SK-N-SH (cell line): ENCODE results near the gene USP30.

Experiments used
- CTCF ChIP-seq: fragments of 200-600 bp; sonication (generic); IDR thresholded peaks from 2 replicates; pipeline ENCODE4 v1.6.1; 2017; ENCODE audit warnings: antibody characterized with exemption, mild to moderate bottlenecking, moderate library complexity
- ELF1 ChIP-seq: IDR thresholded peaks from 2 replicates; pipeline ENCODE4 v1.4.0; 2012
- EZH2phosphoT487 ChIP-seq: fragments of 200-600 bp; sonication (generic); IDR thresholded peaks from 2 replicates; pipeline ENCODE4 v1.6.1; 2017; ENCODE audit warnings: low read depth, mixed run types, mild to moderate bottlenecking, antibody characterized with exemption, moderate library complexity, borderline replicate concordance
- FOXJ3 ChIP-seq: sonication (generic); formaldehyde crosslinking; IDR thresholded peaks from 2 replicates; pipeline ENCODE4 v1.5.1; 2020; ENCODE audit warnings: mild to moderate bottlenecking, missing genetic modification reagents
- MAX ChIP-seq: IDR thresholded peaks from 2 replicates; pipeline ENCODE4 v1.4.0; 2012; ENCODE audit warnings: low read depth
- NFIC ChIP-seq: IDR thresholded peaks from 2 replicates; pipeline ENCODE4 v1.4.0; 2012; ENCODE audit warnings: borderline replicate concordance
- POLR2AphosphoS5 ChIP-seq: IDR thresholded peaks from 2 replicates; pipeline ENCODE4 v1.6.1; 2012; ENCODE audit warnings: low read depth, low read length
- USF1 ChIP-seq: IDR thresholded peaks from 2 replicates; pipeline ENCODE4 v1.4.0; 2012; ENCODE audit warnings: low read depth, borderline replicate concordance
- YY1 ChIP-seq: IDR thresholded peaks from 2 replicates; pipeline ENCODE4 v1.4.0; 2012; ENCODE audit warnings: low read depth, mild to moderate bottlenecking

GRCh38 chr12:109074866-109075265 lies 22.5 kb downstream of the USP30 start:
- no peak for TF ChIP-seq CTCF
- TF ChIP-seq FOXJ3 (CRISPR knock-in tag), result no peak
- no peak for TF ChIP-seq EZH2phosphoT487
- no peak for TF ChIP-seq MAX
- TF ChIP-seq NFIC, result no peak
- TF ChIP-seq YY1, result no peak
- no peak for TF ChIP-seq USF1
- TF ChIP-seq ELF1, result no peak
- TF ChIP-seq POLR2AphosphoS5, result no peak
